C1 segment of cervical spinal cord (tissue), 14 donors: ENCODE measurements around the gene ST8SIA4.

Experiments used
- DNase-seq, 14 donors: peaks; one replicate each; lab custom pipeline; 2025; lab: John Stamatoyannopoulos, UW

Gene ST8SIA4

GRCh38 chr5:100903039-100903887, at the start of gene ST8SIA4:
Gene ST8SIA4 (minus strand): TSS chr5:100903282. CDS start chr5:100902955, 327 bp downstream.
- peak in 10 of 14 donors; percentile 3 to 69 (median 34) for DNase-seq

- no peak for DNase-seq
Observed at GRCh38 chr5:100950985-100951384, 47.9 kb upstream of the ST8SIA4 start.

- no peak for DNase-seq
Observed at GRCh38 chr5:100913298-100913697, 10.2 kb upstream of the ST8SIA4 start.

GRCh38 chr5:100909034-100909433, 6.0 kb upstream of the ST8SIA4 start:
- no peak for DNase-seq

GRCh38 chr5:100905259-100905914, 2.3 kb upstream of the ST8SIA4 start:
- no peak for DNase-seq

- DNase-seq = peak in 4 of 14 donors; percentile 5 to 41 (median 12)
Observed at GRCh38 chr5:100904259-100904861, 1.3 kb upstream of the ST8SIA4 start.

GRCh38 chr5:100902440-100903038, 543 bp downstream of the ST8SIA4 start:
- DNase-seq = peak in 2 of 14 donors; percentile 8 to 24

- peak in 5 of 14 donors; percentile 2 to 23 (median 12) for DNase-seq
Observed at GRCh38 chr5:100901821-100902341, 1.2 kb downstream of the ST8SIA4 start.

- peak in 7 of 14 donors; percentile 10 to 57 (median 39) for DNase-seq
Observed at GRCh38 chr5:100900796-100901781, 2.0 kb downstream of the ST8SIA4 start.

GRCh38 chr5:100900142-100900795, 2.8 kb downstream of the ST8SIA4 start:
- DNase-seq = peak in 6 of 14 donors; percentile 7 to 40 (median 34)

- no peak for DNase-seq
Observed at GRCh38 chr5:100899675-100900074, 3.4 kb downstream of the ST8SIA4 start.

GRCh38 chr5:100898504-100899346, 4.4 kb downstream of the ST8SIA4 start:
- no peak for DNase-seq

- DNase-seq = no peak
Observed at GRCh38 chr5:100896054-100896453, 7.0 kb downstream of the ST8SIA4 start.

- no peak for DNase-seq
Observed at GRCh38 chr5:100890461-100891008, 12.5 kb downstream of the ST8SIA4 start.

- DNase-seq = no peak
Observed at GRCh38 chr5:100889896-100890295, 13.2 kb downstream of the ST8SIA4 start.

GRCh38 chr5:100889165-100889743, 13.8 kb downstream of the ST8SIA4 start:
- no peak for DNase-seq

GRCh38 chr5:100877274-100877673, 25.8 kb downstream of the ST8SIA4 start:
- no peak for DNase-seq
